ENCODE data around the gene MTURN.

MTURN gene

DNA sequence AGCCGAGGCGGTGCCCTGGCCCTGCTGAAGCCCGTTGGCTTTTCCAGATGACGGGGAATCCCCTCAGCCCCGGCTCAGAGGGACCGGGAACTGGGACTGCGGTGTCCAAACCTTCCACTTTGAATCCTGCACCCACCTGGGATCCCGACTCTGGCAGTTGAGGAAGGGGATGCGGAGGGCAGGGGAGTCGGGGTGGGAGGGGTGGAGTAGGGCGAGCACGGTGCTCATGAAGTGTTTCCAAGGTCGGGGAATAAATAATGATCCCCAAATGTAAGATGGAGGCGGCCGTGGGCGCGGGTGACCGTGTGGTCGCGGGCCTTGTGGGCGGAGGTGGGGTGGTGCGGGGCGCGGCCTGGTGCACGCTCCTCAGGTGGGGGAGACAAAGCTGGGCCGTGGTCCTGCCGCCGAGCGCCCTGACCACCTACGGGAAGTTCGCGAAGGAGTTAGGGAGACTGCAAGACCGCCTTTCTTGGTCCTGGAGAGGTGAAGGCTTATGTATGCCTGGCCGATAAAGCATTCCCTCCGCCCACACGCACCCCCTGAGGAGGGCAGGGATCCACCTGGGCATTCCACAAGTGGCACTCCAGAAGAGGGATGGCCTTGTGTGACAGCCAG, 1.4 kb downstream of the MTURN start:
- DNase-seq (ENCODE audit: low spot score): no peak

DNA sequence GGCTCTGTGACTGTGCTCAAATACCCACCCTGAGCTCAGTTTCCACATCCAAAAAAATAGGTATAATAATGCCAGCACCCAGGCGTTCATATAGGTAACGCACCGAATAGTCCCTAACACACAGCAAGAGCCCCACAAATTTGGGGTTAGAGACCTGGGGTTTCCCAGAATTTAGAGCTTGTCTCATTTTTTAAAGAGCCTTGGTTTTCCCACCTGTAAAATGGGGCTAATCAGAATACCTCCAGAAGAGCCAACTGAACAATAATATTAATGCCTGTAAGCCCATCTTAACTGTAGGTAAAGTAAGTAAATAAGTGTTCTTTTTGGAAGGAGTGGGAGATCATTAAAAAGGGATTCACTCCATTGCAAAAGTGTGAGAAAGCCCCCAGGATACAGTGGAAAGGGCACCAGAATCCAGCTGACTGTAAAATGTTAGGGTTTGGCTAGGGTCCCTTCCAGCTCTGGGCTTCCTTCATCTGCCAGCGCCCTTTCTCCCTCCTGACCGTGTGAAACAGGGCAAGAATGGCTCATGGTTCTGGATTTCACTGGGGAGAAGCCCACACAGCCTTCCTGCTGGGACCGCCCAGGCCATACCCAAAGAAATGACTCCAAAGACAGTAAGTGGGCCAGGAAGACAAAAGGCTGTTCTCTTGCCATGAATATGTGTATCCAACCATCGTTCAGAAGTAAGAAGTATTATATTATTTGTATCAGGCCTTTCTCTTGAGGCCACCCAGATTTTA, 2.1 kb downstream of the MTURN start:
- DNase-seq (ENCODE audit: low spot score): no peak

DNA sequence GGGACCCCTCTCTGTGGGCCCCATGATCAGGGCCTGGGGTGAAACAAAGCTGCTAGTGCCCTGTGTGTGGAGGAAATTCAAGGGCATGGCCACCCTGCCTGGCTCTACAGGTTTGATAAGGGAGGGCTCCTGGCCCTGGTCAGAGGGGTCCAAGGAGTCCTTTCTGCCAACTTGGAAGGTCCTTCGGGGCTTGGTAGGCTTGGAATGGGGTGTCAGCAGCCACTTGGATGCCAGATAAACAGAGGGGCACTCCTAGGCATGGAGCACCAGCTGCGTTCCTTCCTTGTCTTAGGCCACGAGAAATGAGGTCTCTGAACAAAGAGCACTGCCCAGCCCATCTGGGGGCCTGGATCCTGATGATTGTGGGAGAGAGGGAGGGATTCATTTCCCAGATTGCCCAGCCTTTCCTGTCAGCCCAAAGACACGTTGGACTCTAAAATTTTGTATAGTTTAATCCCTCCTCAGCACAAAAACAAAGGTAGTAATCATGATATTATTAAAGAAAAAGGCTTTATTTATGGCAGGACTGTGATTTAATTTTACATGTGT, 5.1 kb downstream of the MTURN start:
- no peak for DNase-seq (ENCODE audit: low spot score)

DNA sequence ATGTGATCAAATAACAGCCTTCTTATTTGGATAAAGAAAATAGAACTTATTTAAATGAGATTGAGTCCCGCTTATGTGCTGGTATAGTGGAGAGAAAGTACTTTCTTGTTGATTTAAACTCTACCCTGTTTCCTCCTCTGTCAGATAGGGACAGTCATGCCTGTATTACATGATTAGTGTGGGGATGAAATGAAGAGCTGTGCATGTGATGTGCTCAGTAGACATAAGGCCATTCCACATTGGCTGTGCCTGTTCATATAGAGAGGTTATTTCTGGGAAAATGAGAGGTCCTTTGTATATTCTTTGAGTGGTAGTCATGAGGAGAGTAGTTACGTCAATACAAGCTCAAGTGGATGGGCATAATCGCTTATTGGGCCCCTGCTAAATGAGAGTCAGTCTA, 5.7 kb downstream of the MTURN start:
- DNase-seq (ENCODE audit: low spot score): no peak

DNA sequence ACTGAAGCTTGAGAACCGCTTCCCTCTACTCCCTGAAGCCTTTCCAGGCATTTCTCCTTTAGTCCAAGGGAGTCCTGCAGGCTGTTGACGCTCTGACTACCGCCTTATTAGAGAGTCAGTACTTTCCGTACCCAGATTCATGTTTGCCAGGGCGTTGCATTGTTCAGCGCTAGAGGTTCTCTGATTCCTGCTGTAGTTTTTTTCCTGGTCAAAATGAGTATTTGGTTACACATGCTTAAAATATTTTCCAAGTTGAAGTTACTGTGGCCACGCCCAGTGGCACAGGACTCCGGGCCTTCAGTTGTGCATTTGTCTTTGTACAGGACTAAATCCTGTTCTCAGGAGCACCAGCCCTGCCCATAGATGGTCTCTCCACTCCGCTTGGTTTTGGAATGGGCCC, 7.9 kb downstream of the MTURN start:
- no peak for DNase-seq (ENCODE audit: low spot score)

DNA sequence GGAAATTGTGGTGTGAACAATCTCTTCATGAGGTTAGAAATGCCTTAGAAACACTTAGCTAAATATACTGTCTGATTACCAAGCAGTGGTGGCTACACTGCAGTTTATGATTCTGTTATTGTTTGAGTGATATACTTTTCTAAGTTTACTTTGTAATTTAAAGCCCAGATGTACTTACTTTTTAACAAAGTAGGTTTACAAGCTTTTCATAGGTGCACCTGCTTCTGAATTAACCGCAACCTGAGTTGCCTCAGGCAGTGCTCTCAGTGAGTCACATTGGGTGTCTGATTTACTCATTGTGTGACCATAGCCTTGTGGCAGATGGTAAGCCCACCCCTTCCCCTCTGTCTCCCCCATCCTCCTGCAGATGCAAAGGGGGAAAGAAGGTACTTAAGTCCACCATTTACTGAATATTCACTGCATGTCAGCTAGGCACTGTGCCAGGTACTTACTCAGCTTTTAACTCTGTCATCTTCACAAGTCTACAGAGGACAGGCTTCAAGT, 9.0 kb downstream of the MTURN start:
- DNase-seq (ENCODE audit: low spot score): no peak

DNA sequence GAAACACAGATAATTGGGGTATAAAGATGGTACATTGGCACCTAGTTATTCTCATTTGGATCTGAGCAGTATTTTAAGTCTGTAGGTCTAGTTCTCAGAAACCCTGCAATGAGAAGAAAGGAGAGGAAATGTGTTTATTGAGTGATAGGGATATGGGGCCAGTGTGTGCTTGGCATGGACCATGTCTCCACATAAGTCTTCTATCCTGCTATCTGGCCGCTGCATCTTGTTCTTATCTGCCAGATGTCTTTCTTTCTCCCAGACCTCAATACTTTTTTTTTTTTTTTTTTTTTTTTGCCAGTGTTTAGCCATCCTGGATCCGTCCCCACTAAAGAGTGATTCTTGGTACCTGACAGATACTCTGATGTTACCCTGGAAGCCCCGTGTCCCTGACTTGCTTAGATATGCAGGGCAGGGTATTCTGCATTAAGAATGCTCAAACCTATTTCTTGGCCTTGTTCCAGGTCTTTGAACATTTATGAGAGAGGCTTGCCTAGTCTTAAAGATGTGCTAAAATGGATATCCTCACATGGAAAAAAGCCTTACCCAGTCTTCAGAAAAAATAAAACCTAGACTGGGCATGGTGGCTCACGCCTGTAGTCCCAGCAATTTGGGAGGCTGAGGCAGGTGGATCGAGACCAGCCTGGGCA, 10.0 kb downstream of the MTURN start:
- DNase-seq (ENCODE audit: low spot score): no peak

DNA sequence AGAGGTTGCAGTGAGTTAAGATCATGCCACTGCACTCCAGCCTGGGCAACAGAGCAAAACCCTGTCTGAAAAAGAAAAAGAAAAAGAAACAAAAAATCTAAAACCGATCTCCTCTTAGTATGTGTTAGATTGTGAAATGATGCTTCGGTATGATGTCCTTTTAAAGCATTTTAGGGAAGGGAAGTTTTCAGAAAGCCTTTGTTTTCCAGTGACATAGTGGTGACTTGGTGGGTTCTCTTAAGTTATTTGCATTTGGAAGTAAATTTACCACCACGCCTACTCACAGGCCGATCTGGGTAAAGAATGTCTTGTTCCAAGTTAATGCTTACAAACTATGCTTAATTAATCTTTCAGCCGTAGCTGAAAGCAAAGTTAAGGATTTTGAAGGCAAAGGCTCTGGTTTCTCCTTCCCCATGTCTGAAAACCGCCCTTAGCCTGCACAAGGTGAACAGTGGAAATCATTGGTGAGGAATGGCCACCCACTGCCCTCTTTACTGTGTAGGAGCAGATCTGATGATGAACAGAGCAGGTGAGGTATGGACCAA, 10.7 kb downstream of the MTURN start:
- DNase-seq (ENCODE audit: low spot score): no peak

DNA sequence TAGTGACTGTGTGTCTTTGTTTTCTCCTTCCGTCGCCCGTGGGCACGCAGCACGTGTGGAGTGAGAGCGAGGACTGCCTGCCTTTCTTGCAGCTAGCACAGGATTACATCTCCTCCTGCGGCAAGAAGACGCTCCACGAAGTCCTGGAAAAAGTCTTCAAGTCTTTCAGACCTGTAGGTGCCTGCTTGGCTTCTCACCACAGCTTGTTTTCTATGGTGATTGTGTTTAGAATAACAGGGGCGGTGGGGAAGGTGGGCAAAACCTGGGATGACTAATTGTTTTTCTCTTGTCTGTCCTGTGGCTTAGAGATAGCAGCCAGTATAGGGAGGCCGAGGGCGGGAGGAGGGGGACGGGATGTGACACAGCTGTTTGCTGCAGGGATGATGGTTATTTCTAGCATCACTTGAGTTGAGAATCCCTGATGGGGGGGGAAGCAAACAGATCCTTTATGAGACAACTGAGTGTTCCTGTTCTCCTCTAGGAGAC, 11.4 kb downstream of the MTURN start:
- no peak for DNase-seq (ENCODE audit: low spot score)

DNA sequence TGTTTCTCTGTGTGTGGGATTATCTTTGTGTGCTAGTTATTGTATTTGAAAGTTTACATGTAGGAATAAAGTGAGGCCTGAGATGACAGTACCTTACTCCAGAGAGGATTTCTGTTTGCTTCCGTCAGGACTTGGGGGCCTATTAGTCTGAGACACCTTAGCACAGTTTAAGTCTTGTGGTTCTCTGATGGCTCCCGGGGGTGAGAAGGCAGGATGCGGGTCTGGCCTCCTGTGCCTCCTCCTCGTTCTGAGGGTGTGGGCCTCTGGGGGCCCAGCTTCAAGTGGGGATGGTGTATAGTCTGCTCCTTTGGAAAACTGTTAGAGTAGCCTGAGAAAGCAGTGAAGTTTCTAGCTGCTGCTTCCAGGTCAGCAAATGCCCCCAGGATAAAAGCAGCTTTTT, 12.4 kb downstream of the MTURN start:
- DNase-seq (ENCODE audit: low spot score): no peak

DNA sequence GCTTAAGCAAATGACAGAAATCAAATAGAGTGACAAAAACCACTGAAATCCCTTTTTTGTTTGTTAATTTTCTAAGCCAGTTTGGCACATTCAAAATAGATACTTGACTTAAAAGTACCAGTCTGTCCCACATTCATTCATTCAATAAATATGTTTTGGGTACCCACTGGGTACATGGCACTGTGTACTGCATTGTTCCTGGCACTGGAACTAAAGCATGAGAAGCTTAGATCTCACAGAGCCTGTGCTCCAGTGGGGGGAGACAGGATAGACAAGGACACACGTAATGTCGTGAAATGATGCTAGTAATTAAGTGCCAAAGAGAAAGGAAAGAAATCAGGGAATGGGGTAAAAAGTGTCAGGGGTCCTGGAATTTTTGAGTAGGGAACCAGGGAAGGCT, 13.0 kb downstream of the MTURN start:
- peak; percentile 76 for DNase-seq (ENCODE audit: low spot score)

DNA sequence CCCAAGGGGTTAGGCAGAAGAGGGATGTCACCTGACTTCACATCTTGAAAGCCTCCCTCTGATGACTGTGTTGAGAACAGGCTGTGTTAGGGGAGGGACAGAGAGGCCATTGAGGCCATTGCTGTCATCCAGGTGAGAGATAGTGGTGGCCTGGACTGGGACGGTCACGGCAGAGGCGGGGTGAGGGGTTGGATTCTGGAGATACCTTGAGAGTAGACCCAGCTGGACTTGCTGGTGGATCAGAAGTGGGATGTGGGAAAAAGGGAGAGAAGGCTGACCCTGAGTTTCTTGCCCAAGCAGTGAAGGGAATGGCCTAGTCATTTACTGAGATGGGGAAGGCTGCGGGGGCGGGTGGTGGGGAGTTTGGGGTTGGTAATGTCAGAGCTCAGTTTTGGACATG, 13.6 kb downstream of the MTURN start:
- no peak for DNase-seq (ENCODE audit: low spot score)

DNA sequence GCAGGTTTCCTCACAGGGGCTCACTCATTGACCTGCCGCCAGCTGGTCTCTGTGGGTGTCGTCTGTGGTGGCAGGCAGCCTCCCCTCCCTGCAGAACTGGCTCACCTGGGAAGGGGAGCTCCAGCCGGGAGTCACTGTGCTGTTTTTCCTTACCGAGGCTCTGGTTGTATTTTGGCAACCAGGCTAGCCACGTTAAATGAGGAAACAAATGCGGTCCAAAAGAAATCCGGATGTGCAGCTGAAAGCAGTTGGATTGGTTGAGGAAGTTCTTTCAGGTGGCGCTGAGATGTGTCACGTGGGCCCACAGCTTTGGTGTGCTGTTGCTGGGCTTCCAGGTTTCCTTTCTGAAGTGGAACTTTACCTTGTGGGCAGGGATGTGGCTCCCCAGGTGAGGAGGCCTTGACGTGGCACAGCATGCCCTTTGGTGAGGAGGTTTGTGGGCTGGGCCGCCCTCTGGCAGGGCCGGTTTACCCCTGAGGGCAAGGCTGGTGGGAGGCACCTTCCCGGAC, 14.2 kb downstream of the MTURN start:
- no peak for DNase-seq (ENCODE audit: low spot score)

DNA sequence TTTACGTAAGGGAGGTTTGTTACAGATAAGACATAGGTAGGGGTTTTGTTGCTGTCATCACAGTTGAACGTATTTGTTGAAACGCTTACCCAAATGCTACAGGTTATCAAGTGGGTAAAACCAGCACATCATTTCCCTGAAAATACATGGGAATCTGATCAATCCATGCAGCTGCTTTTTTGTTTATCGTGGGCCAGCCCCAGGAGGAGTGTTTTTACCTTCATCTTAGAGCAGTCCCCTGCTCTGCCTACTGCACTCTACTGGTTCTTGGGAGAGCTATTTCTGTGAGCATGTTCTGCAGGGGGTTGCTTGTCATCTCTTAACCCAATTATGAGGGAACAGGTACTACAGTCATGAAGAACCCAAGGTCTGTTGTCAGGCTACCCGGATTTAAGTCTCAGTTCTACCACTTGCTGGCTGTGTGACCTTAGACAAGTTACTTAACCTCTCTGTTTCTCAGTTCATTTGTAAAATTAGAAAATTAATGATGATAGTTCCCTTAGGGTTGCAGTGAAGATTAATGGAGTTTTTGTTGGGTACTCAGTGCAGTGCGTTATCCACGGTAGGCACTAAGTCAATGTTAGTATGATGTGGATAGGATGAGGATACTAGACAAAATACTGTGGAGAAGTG, 15.0 kb downstream of the MTURN start:
- no peak for DNase-seq (ENCODE audit: low spot score)

DNA sequence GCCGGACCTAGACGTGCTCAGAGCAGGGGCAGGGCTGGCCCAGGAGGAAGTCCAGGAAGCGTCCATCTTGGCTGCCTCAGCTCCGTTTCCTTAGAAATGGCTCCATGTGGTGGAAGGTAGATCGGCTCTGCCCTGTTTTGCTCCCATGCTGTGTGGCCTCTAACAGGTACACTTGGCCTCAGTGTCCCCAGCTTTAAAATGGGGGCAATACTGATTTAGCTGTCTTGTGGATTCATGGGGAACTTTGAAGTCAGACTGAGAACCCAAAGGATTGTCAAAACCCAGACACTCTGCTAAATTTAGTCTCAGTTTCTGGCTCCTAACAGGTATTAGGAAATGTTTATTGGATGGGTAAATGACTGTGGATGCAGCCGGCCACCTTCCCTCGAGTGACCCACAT, 15.9 kb downstream of the MTURN start:
- no peak for DNase-seq (ENCODE audit: low spot score)

DNA sequence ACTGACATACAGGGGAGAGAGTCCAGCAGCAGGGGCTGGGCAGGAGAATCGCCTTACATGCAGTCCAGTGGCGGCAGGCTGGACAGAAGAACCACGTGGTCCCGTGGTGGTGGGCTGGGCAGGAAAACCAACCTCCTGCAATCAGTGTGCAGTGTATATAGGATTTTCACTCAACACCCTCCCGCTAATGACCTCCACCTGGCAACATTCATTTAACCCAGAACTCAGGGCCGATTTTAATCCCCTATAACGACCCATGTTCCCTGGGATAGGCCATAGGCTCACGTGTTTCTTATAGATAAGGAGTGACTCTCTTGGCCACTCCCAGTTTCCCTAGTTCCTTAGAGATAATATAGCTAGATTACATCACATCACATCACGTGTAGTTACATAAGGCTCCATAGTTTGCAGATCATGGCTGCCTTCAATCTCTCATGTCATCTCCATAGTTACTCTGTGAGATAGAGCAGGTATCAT, 19.4 kb downstream of the MTURN start:
- no peak for DNase-seq (ENCODE audit: low spot score)

DNA sequence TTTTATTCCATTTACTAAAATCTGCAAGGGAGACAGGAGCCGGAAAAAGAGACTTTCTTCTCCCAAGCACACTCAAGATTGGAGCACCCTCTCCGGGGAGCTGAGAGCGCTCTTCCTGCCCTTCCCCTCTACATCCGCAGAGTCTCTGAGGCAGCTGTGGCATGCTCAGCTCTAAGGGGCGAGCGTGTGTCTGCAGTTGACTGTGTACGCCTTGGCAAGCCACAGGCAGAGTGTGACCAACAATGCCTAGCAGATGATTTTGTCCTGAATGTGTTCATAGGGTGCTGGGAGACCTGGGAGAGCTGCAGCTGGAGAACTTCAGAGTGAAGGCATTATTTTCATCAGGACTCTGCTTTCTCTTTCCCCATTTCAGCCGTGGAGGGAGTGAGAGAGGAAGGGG, 20.7 kb downstream of the MTURN start:
- no peak for DNase-seq (ENCODE audit: low spot score)

DNA sequence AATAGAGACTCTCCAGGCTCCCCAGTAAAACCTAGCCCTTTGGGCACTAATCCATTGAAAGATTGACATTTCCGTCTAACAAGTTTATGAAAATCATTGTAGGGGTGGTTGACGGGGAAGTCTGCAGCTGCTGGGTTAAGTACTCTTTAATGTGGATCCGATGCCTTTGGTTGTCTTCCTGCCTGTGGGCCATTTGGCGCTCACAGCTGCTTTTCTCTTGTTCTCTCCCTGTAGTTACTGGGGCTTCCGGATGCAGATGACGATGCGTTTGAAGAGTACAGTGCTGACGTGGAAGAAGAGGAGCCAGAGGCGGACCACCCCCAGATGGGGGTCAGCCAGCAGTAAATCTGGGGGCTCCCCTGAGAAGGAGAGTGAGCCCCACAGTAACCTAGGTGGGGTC, 22.4 kb downstream of the MTURN start:
- no peak for DNase-seq (ENCODE audit: low spot score)

DNA sequence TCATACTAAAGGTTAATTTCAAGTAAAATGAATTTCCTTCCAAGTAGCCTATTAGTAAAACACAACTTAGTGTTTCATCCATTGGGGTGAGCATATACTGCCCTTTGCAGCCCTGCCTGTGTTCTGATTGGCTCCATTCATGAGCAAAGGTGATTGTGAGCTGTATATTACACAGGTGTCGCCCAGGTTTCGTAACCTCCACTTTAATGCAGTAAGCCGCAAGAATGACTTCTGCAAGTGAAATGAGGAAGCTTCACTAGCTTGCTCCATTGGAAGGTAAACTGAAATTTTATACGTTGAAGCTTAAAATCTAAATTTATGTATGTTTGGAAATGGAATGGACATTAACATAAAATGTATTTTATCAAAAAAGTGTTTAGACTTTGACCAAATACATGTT, 24.4 kb downstream of the MTURN start:
- no peak for DNase-seq (ENCODE audit: low spot score)

DNA sequence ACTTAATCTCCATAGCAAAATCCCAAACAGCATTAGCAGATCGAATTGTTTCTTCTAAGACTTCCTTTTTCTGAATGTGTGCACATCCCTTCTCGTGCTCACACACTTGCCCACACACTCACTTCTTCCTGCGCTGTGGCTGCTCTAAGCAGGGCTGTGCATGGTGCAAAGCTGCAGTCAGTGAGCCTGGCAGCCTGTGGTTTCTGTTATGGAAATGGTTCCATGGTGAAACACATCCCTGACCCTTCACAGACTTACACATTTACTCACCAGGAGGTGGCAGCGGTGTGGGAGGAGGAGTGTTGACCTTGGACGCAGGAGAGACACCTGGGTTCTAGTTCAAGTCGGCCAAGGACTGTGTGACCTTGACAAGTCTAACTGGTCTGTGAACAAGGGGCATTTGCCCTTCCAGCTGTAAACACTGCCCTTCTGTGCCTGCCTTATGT, 24.9 kb downstream of the MTURN start:
- no peak for DNase-seq (ENCODE audit: low spot score)

DNA sequence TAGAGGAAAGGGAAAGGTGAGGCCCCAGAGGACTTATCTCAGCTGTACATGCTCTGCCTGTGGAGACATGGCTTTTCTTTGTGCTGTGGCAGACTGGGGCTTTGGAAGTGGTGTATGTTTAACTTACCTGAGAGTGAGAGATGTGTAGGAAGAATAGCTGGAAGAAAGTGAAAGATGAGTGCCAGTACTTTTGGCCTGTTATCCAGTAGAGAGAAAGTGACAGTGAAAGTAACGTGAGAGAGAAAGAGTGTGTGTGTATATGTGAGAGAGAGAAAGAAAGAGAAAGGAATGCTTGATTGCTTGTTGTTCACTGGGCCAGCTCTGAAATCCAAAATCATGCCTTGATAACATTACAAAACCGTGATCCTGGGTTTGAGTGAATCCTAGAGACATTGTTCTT, 25.5 kb downstream of the MTURN start:
- no peak for DNase-seq (ENCODE audit: low spot score)

DNA sequence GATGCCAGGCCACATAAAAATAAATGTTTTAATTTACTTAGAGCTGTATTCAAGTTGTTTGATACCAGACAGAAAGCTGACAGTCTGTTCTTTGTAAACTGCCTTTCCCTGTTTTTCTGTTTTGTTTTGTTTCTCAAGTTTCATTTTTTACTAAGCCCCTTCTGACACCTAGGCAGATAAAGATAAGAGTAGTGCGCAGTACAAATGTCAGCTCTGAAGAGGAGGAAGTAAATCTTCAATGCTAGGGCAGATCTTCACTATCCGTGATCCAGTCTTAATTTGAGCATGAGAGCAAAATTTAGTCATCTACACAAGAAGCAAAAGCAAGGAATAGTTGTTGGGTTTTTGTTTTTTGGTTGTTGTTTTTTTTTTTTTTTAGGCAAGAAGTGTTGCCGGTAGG, 27.3 kb downstream of the MTURN start:
- no peak for DNase-seq (ENCODE audit: low spot score)

All from globus pallidus (tissue), 1 donor.